GM18511 (cell line): ENCODE data around the gene GDI2.
"Not testable (repeated sequence)": the region's sequence is repeated elsewhere in the genome, so short reads cannot be mapped to it uniquely, and the experiment has no call there.

ENCODE experiments used
- ATAC-seq: cut with Tn5 transposase; IDR thresholded peaks from one replicate; pipeline ENCODE4 v1.9.1; 2021; ENCODE audit warnings: mild to moderate bottlenecking, moderate library complexity; ENCODE audit not compliant: unreplicated experiment

GDI2 gene

GRCh38 chr10:5788969-5789368, 24.3 kb downstream of the GDI2 start:
- no peak for ATAC-seq

GRCh38 chr10:5783300-5783699, 29.9 kb downstream of the GDI2 start:
- ATAC-seq: no peak

GRCh38 chr10:5782174-5782573, 31.1 kb downstream of the GDI2 start:
- no peak for ATAC-seq

GRCh38 chr10:5779730-5780129, 33.5 kb downstream of the GDI2 start:
- no peak for ATAC-seq

- not testable (repeated sequence) for ATAC-seq
These were observed 35.5 kb downstream of the GDI2 start for GRCh38 chr10:5777758-5778157.

GRCh38 chr10:5776881-5777197, 36.4 kb downstream of the GDI2 start:
- no peak for ATAC-seq

GRCh38 chr10:5776136-5776880, 36.9 kb downstream of the GDI2 start:
- ATAC-seq: no peak

- no peak for ATAC-seq
These were observed 37.5 kb downstream of the GDI2 start for GRCh38 chr10:5775685-5776084.

- no peak for ATAC-seq
These were observed 38.1 kb downstream of the GDI2 start for GRCh38 chr10:5774987-5775620.

- no peak for ATAC-seq
These were observed 47.0 kb downstream of the GDI2 start for GRCh38 chr10:5766189-5766588.

GRCh38 chr10:5765617-5766016, 47.6 kb downstream of the GDI2 start:
- ATAC-seq: no peak

- ATAC-seq: no peak
These were observed 48.6 kb downstream of the GDI2 start for GRCh38 chr10:5764422-5765297.

GRCh38 chr10:5762531-5762930, 50.7 kb downstream of the GDI2 start:
- no peak for ATAC-seq

GRCh38 chr10:5761220-5761619, 52.0 kb downstream of the GDI2 start:
- ATAC-seq: no peak

- no peak for ATAC-seq
These were observed 52.7 kb downstream of the GDI2 start for GRCh38 chr10:5760515-5760914.

- ATAC-seq: no peak
These were observed 54.3 kb downstream of the GDI2 start for GRCh38 chr10:5758927-5759326.

- no peak for ATAC-seq
These were observed 55.3 kb downstream of the GDI2 start for GRCh38 chr10:5757766-5758517.

GRCh38 chr10:5752301-5752871, 60.8 kb downstream of the GDI2 start:
- ATAC-seq: no peak

- ATAC-seq: no peak
These were observed 61.5 kb downstream of the GDI2 start for GRCh38 chr10:5751601-5752253.

- ATAC-seq: no peak
These were observed 64.8 kb downstream of the GDI2 start for GRCh38 chr10:5748394-5748803.
